Activated T-cell treated with anti-CD3 and anti-CD28 coated beads, Interleukin-2, amount 50 U/mL, for 72 hours (primary cell): ENCODE results near the gene COQ5. TPM values are rescaled to one million over a fixed set of nuclear protein-coding genes. Genes with fewer than 3 reads are reported as not detected.

Experiments
- total RNA-seq, 2 donors: library from RNA; stranded (reverse); gene quantifications; one replicate each; pipeline ENCODE4 v1.2.3, GENCODE V29; 2022

COQ5 gene
- total RNA-seq, 2 donors from 2014 or later: 28.9 to 36.7 TPM

Other genes starting within 250 kb of the COQ5 start
- 1,000 to 10,000 TPM; 3,117 to 4,201 TPM for gene RNU4-2, start 237.3 kb downstream of the COQ5 start, total RNA-seq
- gene RNU4-1, start 235.9 kb downstream of the COQ5 start, total RNA-seq: 1,000 to 10,000 TPM; 1,839 to 2,627 TPM
- gene SIRT4, start 226.8 kb downstream of the COQ5 start, total RNA-seq: 1 to 10 TPM; 4.2 to 4.9 TPM
- not detected for gene PLA2G1B, start 201.4 kb downstream of the COQ5 start, total RNA-seq
- 1 to 10 TPM; 5.6 to 6.6 TPM for gene MSI1, start 160.0 kb downstream of the COQ5 start, total RNA-seq
- 100 to 1,000 TPM; 282 to 295 TPM for gene COX6A1, start 91.0 kb downstream of the COQ5 start, total RNA-seq
- 10 to 100 TPM; 44.5 to 68.0 TPM for gene TRIAP1, start 82.8 kb downstream of the COQ5 start, total RNA-seq
- gene GATC, start 82.7 kb downstream of the COQ5 start, total RNA-seq: 10 to 100 TPM; 29.4 to 37.9 TPM
- gene SRSF9, start 59.4 kb downstream of the COQ5 start, total RNA-seq: 100 to 1,000 TPM; 158 to 165 TPM
- gene DYNLL1, start 33.0 kb downstream of the COQ5 start, total RNA-seq: 100 to 1,000 TPM; 115 to 119 TPM
- gene RNF10, start 5.2 kb upstream of the COQ5 start, total RNA-seq: 100 to 1,000 TPM; 198 to 200 TPM
- gene POP5, start 52.2 kb upstream of the COQ5 start, total RNA-seq: 10 to 100 TPM; 37.4 to 40.8 TPM
- 1 to 10 TPM in 1 of 2 donors, not detected in 1; 1.2 TPM for gene CABP1, start 111.5 kb upstream of the COQ5 start, total RNA-seq
- 10 to 100 TPM; 75.7 to 88.9 TPM for gene MLEC, start 158.0 kb upstream of the COQ5 start, total RNA-seq
- 10 to 100 TPM; 31.2 to 40.5 TPM for gene UNC119B, start 181.3 kb upstream of the COQ5 start, total RNA-seq
- gene ACADS, start 196.7 kb upstream of the COQ5 start, total RNA-seq: 10 to 100 TPM; 17.8 to 20.0 TPM